DND-41 (cell line): ENCODE measurements around the gene FFAR4.
"Not testable (repeated sequence)": the region's sequence is repeated elsewhere in the genome, so short reads cannot be mapped to it uniquely, and the experiment has no call there.

Experiments used
- ATAC-seq: fragments of 200-7000 bp; cut with Tn5 transposase; 3 replicates; pipeline ENCODE4 v1.9.1; 2021; ENCODE audit warnings: low read depth; ENCODE audit not compliant: insufficient read depth
- DNase-seq: peaks from one replicate; pipeline ENCODE4 v3.0.0-alpha.2; 2020
- H2AFZ ChIP-seq: 2 replicates; pipeline ENCODE4 v1.6.0; 2012; ENCODE audit warnings: low read depth, low read length
- H3K27ac ChIP-seq: 2 replicates; pipeline ENCODE4 v1.5.1; 2012; ENCODE audit warnings: low read length, inconsistent platforms
- H3K27me3 ChIP-seq: fragments of 200-600 bp; sonication (generic); 2 replicates; pipeline ENCODE4 v1.6.0; 2012; ENCODE audit warnings: low read length, mild to moderate bottlenecking, inconsistent platforms; ENCODE audit not compliant: insufficient read depth, poor library complexity
- H3K36me3 ChIP-seq: 2 replicates; pipeline ENCODE4 v1.5.1; 2012; ENCODE audit warnings: low read length, inconsistent platforms; ENCODE audit not compliant: insufficient read depth
- H3K4me1 ChIP-seq: 2 replicates; pipeline ENCODE4 v1.5.1; 2012; ENCODE audit warnings: mild to moderate bottlenecking, low read length; ENCODE audit not compliant: insufficient read depth
- H3K4me2 ChIP-seq: 2 replicates; pipeline ENCODE4 v1.6.0; 2012; ENCODE audit warnings: mild to moderate bottlenecking, moderate library complexity, low read length, inconsistent platforms; ENCODE audit not compliant: insufficient read depth
- H3K4me3 ChIP-seq, 2 experiments: fragments of 200-600 bp in 1 of 2; shearing (Covaris generic) in 1 of 2; 2 replicates each; pipeline ENCODE4 v1.5.1; 2012 to 2016; ENCODE audit warnings: inconsistent platforms in 2 of 2, low read length in 2 of 2, mild to moderate bottlenecking in 2 of 2, low read depth in 1 of 2, moderate library complexity in 1 of 2
- H3K79me2 ChIP-seq: 2 replicates; pipeline ENCODE4 v1.6.0; 2012; ENCODE audit warnings: low read length, inconsistent platforms; ENCODE audit not compliant: insufficient read depth
- H3K9ac ChIP-seq: 2 replicates; pipeline ENCODE4 v1.6.0; 2012; ENCODE audit warnings: low read depth, mild to moderate bottlenecking, inconsistent platforms, low read length, moderate library complexity
- H3K9me3 ChIP-seq: 2 replicates; pipeline ENCODE4 v1.5.1; 2012; ENCODE audit warnings: low read length, moderate library complexity, mild to moderate bottlenecking, inconsistent platforms; ENCODE audit not compliant: insufficient read depth, severe bottlenecking
- H4K20me1 ChIP-seq: 2 replicates; pipeline ENCODE4 v1.6.0; 2012; ENCODE audit warnings: low read length; ENCODE audit not compliant: insufficient read depth
- EZH2 ChIP-seq: IDR thresholded peaks from 3 replicates; pipeline ENCODE4 v1.6.1; 2012; ENCODE audit warnings: borderline replicate concordance, low read depth, mild to moderate bottlenecking, moderate library complexity, low read length, inconsistent platforms; ENCODE audit not compliant: severe bottlenecking
- TF ChIP-seq, protein P1 (sequence below): IDR thresholded peaks from 2 replicates; pipeline ENCODE4 v1.5.1; 2012; ENCODE audit warnings: borderline replicate concordance, low read length, moderate library complexity, mild to moderate bottlenecking; ENCODE audit not compliant: poor library complexity, severe bottlenecking; ENCODE audit errors: extremely low read depth

FFAR4 gene

DNA sequence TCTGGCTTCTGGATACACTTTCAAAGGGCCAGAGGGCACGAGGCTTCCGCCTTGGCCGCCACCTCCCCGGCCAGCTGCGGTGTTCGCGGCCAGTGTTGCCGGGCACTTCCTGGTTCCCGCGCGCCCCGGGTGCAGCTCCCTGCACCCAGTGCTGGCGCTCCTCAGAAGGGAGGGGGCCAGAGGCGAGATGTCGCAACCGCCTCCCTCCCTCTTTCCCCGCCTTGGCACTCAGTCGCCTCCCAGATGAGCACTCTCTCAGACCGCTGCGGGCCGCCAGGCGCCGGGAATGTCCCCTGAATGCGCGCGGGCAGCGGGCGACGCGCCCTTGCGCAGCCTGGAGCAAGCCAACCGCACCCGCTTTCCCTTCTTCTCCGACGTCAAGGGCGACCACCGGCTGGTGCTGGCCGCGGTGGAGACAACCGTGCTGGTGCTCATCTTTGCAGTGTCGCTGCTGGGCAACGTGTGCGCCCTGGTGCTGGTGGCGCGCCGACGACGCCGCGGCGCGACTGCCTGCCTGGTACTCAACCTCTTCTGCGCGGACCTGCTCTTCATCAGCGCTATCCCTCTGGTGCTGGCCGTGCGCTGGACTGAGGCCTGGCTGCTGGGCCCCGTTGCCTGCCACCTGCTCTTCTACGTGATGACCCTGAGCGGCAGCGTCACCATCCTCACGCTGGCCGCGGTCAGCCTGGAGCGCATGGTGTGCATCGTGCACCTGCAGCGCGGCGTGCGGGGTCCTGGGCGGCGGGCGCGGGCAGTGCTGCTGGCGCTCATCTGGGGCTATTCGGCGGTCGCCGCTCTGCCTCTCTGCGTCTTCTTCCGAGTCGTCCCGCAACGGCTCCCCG is at the start of gene FFAR4:
Gene FFAR4 (plus strand): TSS at position 231 of the 842 bp plus-strand sequence. CDS start 56 bp downstream, at position 287.
- Histone ChIP-seq H3K79me2 (no peaks in the 10 kb centered on the region), H3K9me3 (no peaks in the 10 kb centered on the region), H3K4me3 (no peak within 1 kb of the TSS), H3K27me3 (no peaks in the 10 kb centered on the region), H3K4me1 (no peaks in the 10 kb centered on the region), H3K36me3 (no peaks in the 10 kb centered on the region), H3K4me2 (no peak within 1 kb of the TSS), H3K9ac (no peak within 1 kb of the TSS), H4K20me1 (no peaks in the 10 kb centered on the region), H2AFZ (no peak within 1 kb of the TSS), H3K27ac (no peak within 1 kb of the TSS)
- ATAC-seq (no peak), DNase-seq (no peak)
- TF ChIP-seq, protein P1, sequence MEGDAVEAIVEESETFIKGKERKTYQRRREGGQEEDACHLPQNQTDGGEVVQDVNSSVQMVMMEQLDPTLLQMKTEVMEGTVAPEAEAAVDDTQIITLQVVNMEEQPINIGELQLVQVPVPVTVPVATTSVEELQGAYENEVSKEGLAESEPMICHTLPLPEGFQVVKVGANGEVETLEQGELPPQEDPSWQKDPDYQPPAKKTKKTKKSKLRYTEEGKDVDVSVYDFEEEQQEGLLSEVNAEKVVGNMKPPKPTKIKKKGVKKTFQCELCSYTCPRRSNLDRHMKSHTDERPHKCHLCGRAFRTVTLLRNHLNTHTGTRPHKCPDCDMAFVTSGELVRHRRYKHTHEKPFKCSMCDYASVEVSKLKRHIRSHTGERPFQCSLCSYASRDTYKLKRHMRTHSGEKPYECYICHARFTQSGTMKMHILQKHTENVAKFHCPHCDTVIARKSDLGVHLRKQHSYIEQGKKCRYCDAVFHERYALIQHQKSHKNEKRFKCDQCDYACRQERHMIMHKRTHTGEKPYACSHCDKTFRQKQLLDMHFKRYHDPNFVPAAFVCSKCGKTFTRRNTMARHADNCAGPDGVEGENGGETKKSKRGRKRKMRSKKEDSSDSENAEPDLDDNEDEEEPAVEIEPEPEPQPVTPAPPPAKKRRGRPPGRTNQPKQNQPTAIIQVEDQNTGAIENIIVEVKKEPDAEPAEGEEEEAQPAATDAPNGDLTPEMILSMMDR = no peak
- TF ChIP-seq EZH2 = no peak

DNA sequence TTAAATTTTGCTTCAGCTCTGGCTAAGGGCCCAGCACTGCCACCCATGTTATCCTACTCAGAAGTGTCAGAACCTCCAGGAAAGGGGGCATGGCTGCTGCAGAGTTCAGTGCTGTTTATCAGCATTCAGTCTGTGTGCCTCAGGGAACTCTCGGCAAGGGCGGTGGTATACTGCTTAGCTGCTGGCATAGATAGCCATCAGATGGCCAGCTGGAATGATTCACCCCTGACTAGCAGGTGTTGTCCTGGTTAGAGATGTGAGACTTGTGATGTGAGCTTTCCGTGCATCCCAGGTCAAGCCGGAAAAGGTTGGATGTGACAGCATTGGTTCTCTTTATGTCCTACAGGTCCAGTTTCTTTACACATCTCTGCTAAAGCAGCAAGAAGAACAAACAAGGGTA is 47.9 kb upstream of the FFAR4 start:
- Histone ChIP-seq H3K27me3 (no peaks in the 10 kb centered on the region), H4K20me1 (no peaks in the 10 kb centered on the region), H3K9ac (no peak overlapping the region), H2AFZ (no peak overlapping the region), H3K4me1 (no peaks in the 10 kb centered on the region), H3K79me2 (no peaks in the 10 kb centered on the region), H3K4me3 (no peak overlapping the region), H3K4me2 (no peak overlapping the region), H3K27ac (no peak overlapping the region), H3K36me3 (peaks cover 77% of the 10 kb centered on the region), H3K9me3 (peaks cover 9% of the 10 kb centered on the region)
- DNase-seq (no peak), ATAC-seq (no peak)
- TF ChIP-seq EZH2 = no peak
- TF ChIP-seq, protein P1 = no peak

DNA sequence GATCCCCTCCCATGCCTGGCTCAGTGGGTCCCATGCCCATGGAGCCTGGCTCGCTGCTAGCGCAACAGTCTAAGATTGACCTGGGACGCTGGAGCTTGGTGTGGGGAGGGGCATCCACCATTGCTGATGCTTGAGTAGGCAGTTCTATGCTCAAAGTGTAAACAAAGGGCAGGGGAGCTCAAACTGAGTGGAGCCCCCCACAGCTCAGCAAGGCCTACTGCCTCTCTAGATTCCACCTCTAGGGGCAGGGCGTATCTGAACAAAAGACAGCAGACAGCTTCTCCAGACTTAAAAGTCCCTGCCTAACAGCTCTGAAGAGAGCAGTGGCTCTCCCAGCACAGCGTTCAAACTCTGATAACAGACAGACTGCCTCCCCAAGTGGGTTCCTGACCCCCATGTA is 31.2 kb upstream of the FFAR4 start:
- no peaks in the 10 kb centered on the region for H3K79me2 ChIP-seq
- no peak overlapping the region for H3K9ac ChIP-seq
- H3K27ac ChIP-seq = no peak overlapping the region
- ATAC-seq (no peak), DNase-seq (no peak)
- no peaks in the 10 kb centered on the region for H4K20me1 ChIP-seq
- no peaks in the 10 kb centered on the region for H3K9me3 ChIP-seq
- H2AFZ ChIP-seq = no peak overlapping the region
- H3K4me1 ChIP-seq = no peaks in the 10 kb centered on the region
- no peaks in the 10 kb centered on the region for H3K27me3 ChIP-seq
- no peak overlapping the region for H3K4me3 ChIP-seq
- no peaks in the 10 kb centered on the region for H3K36me3 ChIP-seq
- TF ChIP-seq EZH2 = no peak
- TF ChIP-seq, protein P1 = no peak
- no peak overlapping the region for H3K4me2 ChIP-seq

DNA sequence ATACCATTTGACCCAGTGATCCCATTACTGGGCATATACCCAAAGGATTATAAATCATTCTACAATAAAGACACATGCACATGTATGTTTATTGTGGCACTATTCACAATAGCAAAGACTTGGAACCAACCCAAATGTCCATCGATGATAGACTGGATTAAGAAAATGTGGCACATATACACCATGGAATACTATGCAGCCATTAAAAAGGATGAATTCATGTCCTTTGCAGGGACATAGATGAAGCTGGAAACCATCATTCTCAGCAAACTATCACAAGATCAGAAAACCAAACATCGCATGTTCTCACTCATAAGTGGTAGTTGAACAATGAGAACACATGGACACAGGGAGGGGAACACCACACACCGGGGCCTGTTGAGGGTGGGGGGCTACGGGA is 25.6 kb upstream of the FFAR4 start:
- not testable (repeated sequence) for H3K4me1 ChIP-seq, H3K27ac ChIP-seq, H4K20me1 ChIP-seq, H3K4me3 ChIP-seq, H3K79me2 ChIP-seq, H3K4me2 ChIP-seq, H2AFZ ChIP-seq, ATAC-seq, DNase-seq, H3K9ac ChIP-seq, H3K36me3 ChIP-seq, H3K27me3 ChIP-seq, H3K9me3 ChIP-seq
